Activated T-helper 17 cell treated with anti-CD3 and anti-CD28 coated beads, Interleukin-2, amount 50 U/mL, for 72 hours (primary cell): ENCODE data around the gene MOCOS. TPM values are rescaled to one million over a fixed set of nuclear protein-coding genes. Genes with fewer than 3 reads are reported as not detected.

Experiments used
- ATAC-seq: fragments of 150-1000 bp; cut with Tn5 transposase; replicated peaks from 2 replicates; pipeline ENCODE4 v1.10.0; 2021; ENCODE audit warnings: mild to moderate bottlenecking, moderate library complexity
- H3K27ac Mint-ChIP-seq: one replicate; pipeline ENCODE4 v1.8.0; 2022; ENCODE audit warnings: mixed read lengths
- H3K27me3 Mint-ChIP-seq: one replicate; pipeline ENCODE4 v1.8.0; 2022; ENCODE audit warnings: mixed read lengths
- H3K36me3 Mint-ChIP-seq: one replicate; pipeline ENCODE4 v1.8.0; 2022; ENCODE audit warnings: low read depth, mild to moderate bottlenecking, mixed read lengths
- H3K4me1 Mint-ChIP-seq: one replicate; pipeline ENCODE4 v1.8.0; 2022; ENCODE audit warnings: mixed read lengths
- H3K4me3 Mint-ChIP-seq: one replicate; pipeline ENCODE4 v1.8.0; 2022; ENCODE audit warnings: mild to moderate bottlenecking, mixed read lengths
- H3K9me3 Mint-ChIP-seq: one replicate; pipeline ENCODE4 v1.8.0; 2022; ENCODE audit warnings: mixed read lengths
- total RNA-seq, 2 donors: library from RNA; stranded (reverse); gene quantifications; one replicate each; pipeline ENCODE4 v1.2.3, GENCODE V29; 2022

Gene MOCOS
- total RNA-seq, 2 donors from 2014 or later, result 0.19 TPM

DNA sequence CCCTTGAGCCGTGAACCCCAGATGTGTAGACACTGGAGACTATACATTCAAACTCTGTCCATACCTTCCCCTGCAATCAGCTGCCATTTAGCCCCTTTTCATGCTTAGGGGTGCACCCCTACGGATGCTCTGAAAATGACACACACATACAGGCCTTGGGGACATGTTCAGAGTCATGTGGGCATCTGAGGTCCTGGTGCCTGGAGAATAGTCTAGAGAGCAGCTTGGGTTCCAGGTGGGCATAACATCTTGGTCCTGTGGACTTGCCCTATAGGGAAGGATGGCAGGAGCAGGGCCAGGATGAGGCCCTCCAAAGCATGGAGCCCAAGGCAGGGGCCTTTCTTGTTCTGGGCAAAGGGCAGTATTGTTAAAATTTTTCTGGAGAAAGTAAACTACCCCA lies 100.4 kb downstream of the MOCOS start:
- ATAC-seq, result no peak
- no peaks in the 10 kb centered on the region for H3K36me3 Mint-ChIP-seq

DNA sequence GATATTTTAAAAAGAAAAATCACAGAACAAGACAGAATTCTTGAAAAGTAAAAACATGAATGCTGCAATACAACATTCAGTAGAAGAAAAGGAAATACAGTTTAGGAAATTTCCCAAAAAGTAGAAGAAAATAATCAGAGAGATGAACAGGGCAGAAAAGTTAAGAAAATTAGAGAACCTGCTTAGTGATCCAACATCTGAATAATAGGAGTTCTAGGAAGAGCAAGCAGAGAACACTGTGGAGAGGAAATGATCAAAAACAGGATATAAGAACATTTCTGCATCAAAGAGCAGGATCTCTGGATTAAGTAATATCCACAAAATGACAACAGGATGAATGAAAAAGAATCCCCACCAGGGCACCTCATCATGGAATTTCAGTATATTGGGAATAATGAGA lies 101.4 kb downstream of the MOCOS start:
- Mint-ChIP-seq H3K27me3 (peaks cover 25% of the 10 kb centered on the region), H3K36me3 (no peaks in the 10 kb centered on the region), H3K4me1 (peaks cover 4% of the 10 kb centered on the region), H3K27ac (no peak overlapping the region), H3K4me3 (no peak overlapping the region), H3K9me3 (peaks cover 5% of the 10 kb centered on the region)
- no peak for ATAC-seq

More for the DNA sequence above, 100.4 kb downstream of the MOCOS start:
- Mint-ChIP-seq H3K4me1 (peaks cover 4% of the 10 kb centered on the region), H3K9me3 (peaks cover 5% of the 10 kb centered on the region), H3K27me3 (peaks cover 25% of the 10 kb centered on the region), H3K27ac (no peak overlapping the region), H3K4me3 (no peak overlapping the region)

DNA sequence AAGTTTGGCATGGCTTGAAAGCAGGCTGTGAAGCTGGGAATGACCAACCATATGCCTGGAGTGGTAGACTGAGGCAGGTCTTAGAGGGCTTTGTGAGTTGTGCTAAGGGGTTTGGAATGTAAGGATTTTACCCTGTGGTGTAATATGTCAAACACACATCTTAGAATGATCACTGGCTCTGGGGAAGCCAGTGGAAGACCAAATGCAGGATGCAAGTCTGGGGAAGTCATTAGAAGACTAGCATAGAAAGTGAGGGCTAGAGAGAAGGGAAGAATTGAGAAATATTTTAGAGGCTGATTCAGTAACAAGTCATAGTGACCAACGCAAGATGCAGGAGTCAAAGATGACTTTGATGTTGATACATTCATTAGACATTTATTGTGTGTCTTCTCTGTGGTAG lies 106.7 kb downstream of the MOCOS start:
- peaks cover 16% of the 10 kb centered on the region for H3K27me3 Mint-ChIP-seq
- H3K9me3 Mint-ChIP-seq, result no peaks in the 10 kb centered on the region
- H3K36me3 Mint-ChIP-seq, result no peaks in the 10 kb centered on the region
- ATAC-seq, result no peak
- H3K4me1 Mint-ChIP-seq, result no peaks in the 10 kb centered on the region
- H3K27ac Mint-ChIP-seq, result no peak overlapping the region
- H3K4me3 Mint-ChIP-seq, result no peak overlapping the region

DNA sequence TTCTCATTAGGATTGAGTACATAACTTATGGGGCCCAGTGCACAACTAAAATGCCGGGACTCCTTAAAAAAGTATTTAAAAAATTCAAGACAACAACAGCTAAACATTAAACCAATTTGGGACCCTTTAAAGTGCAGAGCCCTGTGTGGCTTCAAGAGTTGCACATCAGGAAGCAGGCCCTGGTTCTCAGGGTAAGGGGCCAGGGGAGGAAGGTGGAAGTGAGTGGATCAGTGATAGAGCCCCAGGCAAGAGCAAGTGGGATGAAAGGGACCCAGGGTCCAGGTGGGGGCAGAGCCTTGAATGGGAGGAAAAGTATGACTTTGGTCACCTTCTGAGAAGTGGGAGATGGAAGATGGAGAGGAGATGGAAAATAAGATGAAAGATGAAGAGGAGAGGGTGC lies 107.9 kb downstream of the MOCOS start:
- H3K4me3 Mint-ChIP-seq, result no peak overlapping the region
- H3K36me3 Mint-ChIP-seq, result no peaks in the 10 kb centered on the region
- peaks cover 20% of the 10 kb centered on the region for H3K27me3 Mint-ChIP-seq
- no peaks in the 10 kb centered on the region for H3K9me3 Mint-ChIP-seq
- no peaks in the 10 kb centered on the region for H3K4me1 Mint-ChIP-seq
- ATAC-seq, result no peak
- no peak overlapping the region for H3K27ac Mint-ChIP-seq

DNA sequence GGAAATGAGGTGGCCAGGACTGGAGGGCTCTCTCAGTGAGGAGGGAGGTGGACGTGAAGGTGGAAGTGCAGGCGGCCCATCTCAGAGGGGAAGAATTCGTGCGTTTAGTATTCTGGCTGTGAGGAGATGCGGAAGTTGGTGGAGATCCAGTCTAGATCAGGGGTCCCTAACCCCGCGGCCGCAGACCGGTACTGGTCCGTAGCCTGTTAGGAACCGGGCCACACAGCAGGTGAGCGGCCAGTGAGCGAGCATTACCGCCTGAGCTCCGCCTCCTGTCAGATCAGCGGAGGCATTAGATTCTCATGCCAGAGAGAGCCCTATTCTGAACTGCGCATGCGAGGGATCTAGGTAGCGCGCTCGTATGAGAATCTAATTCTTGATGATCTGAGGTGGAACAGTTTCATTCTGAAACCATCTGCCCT lies 108.6 kb downstream of the MOCOS start:
- H3K27me3 Mint-ChIP-seq, result peaks cover 25% of the 10 kb centered on the region
- no peaks in the 10 kb centered on the region for H3K36me3 Mint-ChIP-seq
- no peak for ATAC-seq
- no peak overlapping the region for H3K27ac Mint-ChIP-seq
- no peak overlapping the region for H3K4me3 Mint-ChIP-seq
- H3K9me3 Mint-ChIP-seq, result no peaks in the 10 kb centered on the region
- no peaks in the 10 kb centered on the region for H3K4me1 Mint-ChIP-seq

DNA sequence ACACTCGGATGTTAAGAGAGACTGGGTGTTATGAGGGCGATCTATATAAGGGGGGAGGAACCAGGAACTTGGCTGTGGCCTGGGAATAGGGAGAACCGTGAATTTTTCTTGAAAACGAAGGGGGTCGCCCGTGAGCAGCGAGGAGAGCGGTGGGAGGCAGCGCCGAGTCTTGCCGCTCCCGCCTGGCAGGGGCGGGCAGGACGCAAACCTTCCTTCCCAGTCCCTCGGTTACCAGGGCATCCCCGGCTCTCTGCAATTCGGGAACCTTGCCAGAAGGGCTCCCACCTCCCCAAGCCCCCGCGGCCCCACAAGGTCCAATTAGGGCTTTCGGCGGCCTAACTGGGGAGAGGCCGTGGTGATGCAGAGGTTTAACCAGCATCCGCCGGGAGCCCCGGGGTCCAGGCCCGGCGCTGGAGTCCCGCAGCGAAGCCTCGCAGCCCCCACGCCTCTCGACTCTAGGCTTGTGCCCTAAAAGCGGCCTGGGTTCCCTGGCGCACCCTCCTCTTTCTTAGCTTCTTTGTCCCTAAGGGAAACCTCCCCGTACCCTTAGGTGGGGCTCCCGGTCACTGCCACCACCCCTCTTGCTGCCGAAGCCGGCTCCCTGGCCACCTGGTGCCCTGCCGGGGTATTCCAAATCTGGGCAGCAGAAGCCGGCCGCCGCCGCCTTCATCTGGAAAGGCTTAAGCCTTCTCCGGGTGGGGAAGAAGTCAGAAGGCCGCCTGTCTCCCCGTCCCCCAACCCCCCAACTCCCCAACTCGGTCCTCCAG lies 109.5 kb downstream of the MOCOS start:
- no peaks in the 10 kb centered on the region for H3K9me3 Mint-ChIP-seq
- H3K4me3 Mint-ChIP-seq, result no peak overlapping the region
- H3K4me1 Mint-ChIP-seq, result no peaks in the 10 kb centered on the region
- ATAC-seq, result no peak
- peaks cover 21% of the 10 kb centered on the region for H3K27me3 Mint-ChIP-seq
- H3K36me3 Mint-ChIP-seq, result no peaks in the 10 kb centered on the region
- no peak overlapping the region for H3K27ac Mint-ChIP-seq

DNA sequence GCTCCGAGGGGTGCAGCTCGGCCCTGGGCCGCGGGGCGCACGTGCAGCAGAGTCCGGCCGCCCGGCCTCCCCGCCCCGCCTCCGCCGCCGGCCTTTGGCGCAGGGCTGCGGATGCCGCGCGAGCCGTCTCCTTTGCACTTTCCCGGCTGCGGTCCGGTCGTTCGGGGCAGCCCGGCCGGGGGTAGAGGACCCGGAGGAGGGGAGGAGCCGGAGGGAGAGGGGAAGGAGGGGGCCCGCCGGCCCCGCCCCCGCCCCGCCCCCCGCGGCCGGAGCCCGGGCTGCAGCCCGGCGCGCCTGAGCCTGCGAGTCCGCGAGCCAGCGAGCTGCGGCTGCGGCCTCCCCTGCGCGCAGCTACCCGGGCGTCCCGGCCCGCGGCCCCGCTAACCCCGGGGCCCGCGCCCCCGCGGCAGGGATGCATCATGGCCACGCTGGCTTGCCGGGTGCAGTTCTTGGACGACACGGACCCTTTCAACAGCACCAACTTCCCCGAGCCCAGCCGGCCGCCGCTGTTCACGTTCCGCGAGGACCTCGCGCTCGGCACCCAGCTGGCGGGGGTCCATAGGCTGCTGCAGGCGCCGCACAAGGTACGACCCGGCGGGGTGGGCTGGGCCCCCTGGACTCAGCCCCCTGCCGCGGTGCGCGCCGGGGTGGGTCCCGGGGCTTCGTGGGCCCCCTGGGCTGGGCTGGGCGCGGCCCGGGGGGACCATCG lies 110.3 kb downstream of the MOCOS start, which contains the start of gene FHOD3:
Gene FHOD3, plus strand, starts transcription at position 297 of the 709 bp plus-strand sequence. Its CDS starts 123 bp downstream, at position 420.
- Mint-ChIP-seq H3K4me1 (no peaks in the 10 kb centered on the region), H3K4me3 (no peak within 1 kb of the TSS), H3K9me3 (no peaks in the 10 kb centered on the region), H3K27ac (no peak within 1 kb of the TSS), H3K36me3 (no peaks in the 10 kb centered on the region), H3K27me3 (peaks cover 24% of the 10 kb centered on the region)
- ATAC-seq, result peak; percentile 29

DNA sequence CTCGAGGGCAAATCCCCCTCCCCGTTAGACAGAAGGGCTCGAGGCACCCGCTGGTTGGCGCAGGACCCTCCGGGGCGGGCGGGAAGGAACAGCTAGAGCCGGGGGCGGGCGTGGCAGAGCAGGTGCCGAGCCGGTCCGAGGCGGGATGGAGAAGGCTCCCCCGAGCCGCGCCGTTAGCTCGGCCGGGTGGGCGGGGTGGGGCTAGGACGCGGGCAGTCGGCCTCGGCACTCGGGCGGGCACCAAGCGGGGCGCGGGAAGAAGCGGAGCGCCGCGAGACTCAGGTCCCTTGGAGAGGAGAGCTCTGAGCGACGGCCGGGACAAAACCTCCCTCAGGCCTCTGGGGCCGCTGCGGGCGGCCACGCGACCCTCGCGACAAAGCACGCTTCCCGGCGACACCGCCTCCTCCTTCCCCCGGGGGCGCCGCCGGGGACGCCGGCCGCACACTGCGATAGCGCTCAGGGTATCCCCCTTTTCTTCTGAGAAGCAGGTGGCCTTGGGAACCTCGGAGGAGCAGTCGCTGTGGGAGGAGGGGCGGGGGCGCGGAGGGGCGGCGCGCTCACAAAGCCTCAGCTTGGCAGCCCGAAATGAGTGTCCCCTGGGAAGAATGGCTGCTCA lies 110.9 kb downstream of the MOCOS start:
- ATAC-seq, result no peak
- peaks cover 29% of the 10 kb centered on the region for H3K27me3 Mint-ChIP-seq

DNA sequence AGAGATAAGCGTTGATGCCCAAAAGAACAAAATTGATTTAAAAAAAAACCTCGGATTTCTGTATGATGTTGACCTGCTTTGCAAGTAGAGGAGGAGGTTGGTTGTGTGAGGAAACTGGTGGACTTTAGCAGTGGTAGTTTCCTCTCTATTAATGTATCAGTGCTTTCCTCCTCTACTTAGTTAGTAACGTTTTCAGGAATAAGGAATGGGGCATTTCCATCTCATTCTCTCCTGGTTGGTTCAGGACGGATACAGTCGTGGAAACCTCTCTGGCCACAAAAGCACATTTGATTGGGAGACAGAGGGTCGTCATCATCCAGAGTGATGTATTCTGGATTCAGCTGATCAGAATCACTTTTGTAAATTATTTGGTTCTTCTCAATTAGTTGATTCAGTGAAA lies 111.7 kb downstream of the MOCOS start:
- Mint-ChIP-seq H3K9me3 (no peaks in the 10 kb centered on the region), H3K4me3 (no peak overlapping the region), H3K27me3 (peaks cover 37% of the 10 kb centered on the region), H3K36me3 (no peaks in the 10 kb centered on the region), H3K27ac (no peak overlapping the region), H3K4me1 (no peaks in the 10 kb centered on the region)
- ATAC-seq, result no peak

More for the DNA sequence above, 110.9 kb downstream of the MOCOS start:
- H3K36me3 Mint-ChIP-seq, result no peaks in the 10 kb centered on the region
- no peak overlapping the region for H3K27ac Mint-ChIP-seq
- no peak overlapping the region for H3K4me3 Mint-ChIP-seq
- no peaks in the 10 kb centered on the region for H3K9me3 Mint-ChIP-seq
- no peaks in the 10 kb centered on the region for H3K4me1 Mint-ChIP-seq

DNA sequence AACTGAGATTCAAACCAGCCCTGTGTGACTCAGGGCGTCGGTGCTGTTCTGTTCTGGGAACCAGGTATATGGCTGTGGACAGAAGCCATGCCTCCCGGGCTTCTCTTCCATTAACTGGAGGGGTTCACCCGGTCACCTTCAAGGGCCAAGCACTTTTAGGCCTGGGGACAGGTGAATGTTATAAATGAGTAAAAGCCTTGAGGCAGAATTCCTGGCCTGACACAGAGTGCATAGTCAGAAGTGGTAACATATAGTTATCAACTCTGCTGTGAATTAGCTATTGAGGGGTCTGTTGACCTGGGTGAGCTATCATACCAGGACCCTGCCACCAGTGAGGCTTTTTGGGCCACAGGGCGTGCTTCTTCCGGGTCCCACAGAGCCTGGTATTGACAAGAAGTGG lies 112.9 kb downstream of the MOCOS start:
- H3K9me3 Mint-ChIP-seq, result no peaks in the 10 kb centered on the region
- peaks cover 46% of the 10 kb centered on the region for H3K27me3 Mint-ChIP-seq
- no peak overlapping the region for H3K4me3 Mint-ChIP-seq
- ATAC-seq, result no peak
- no peak overlapping the region for H3K27ac Mint-ChIP-seq
- H3K4me1 Mint-ChIP-seq, result no peaks in the 10 kb centered on the region
- no peaks in the 10 kb centered on the region for H3K36me3 Mint-ChIP-seq

DNA sequence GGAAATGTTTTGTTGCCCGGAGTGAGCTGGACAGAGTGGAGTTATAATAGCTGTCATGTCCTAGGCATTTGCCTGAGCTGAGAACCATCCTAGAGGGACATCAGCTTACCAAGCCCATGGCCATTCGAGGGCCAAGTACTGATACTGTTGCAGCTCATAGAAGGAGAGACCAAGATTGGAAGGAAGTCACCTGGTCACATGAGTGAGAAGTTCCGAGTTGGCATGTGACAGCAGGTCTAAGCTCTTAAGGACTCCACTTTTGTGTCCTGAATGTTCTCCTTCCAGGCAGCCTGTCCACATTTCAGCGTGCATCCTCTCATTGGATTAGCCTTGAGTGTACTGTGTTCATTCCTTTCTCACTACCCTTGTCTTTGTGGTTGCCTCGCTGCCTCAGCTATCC lies 114.6 kb downstream of the MOCOS start:
- peaks cover 49% of the 10 kb centered on the region for H3K27me3 Mint-ChIP-seq
- no peaks in the 10 kb centered on the region for H3K36me3 Mint-ChIP-seq
- no peaks in the 10 kb centered on the region for H3K4me1 Mint-ChIP-seq
- no peak overlapping the region for H3K27ac Mint-ChIP-seq
- H3K9me3 Mint-ChIP-seq, result no peaks in the 10 kb centered on the region
- ATAC-seq, result no peak
- no peak overlapping the region for H3K4me3 Mint-ChIP-seq

DNA sequence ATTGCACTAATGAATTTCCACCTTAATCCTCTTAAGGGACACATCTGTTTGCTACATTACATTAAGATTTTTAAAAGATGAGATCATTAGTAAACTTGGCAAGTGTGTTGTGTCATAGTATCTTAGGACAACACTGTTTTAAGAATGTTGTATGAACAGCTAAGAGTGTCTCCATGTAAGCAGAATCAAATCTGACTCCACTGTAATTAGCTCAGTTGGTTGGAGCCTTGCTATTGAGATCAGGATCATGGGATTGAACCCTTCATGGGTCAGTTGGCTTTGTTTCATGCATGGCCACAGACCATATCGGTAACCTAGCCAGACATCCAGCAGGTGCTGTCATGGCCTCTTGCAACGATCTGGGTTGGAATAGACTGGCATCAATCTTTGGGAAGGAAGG lies 115.4 kb downstream of the MOCOS start:
- no peaks in the 10 kb centered on the region for H3K4me1 Mint-ChIP-seq
- no peaks in the 10 kb centered on the region for H3K36me3 Mint-ChIP-seq
- H3K27ac Mint-ChIP-seq, result no peak overlapping the region
- no peak overlapping the region for H3K4me3 Mint-ChIP-seq
- peaks cover 49% of the 10 kb centered on the region for H3K27me3 Mint-ChIP-seq
- H3K9me3 Mint-ChIP-seq, result no peaks in the 10 kb centered on the region
- ATAC-seq, result no peak

DNA sequence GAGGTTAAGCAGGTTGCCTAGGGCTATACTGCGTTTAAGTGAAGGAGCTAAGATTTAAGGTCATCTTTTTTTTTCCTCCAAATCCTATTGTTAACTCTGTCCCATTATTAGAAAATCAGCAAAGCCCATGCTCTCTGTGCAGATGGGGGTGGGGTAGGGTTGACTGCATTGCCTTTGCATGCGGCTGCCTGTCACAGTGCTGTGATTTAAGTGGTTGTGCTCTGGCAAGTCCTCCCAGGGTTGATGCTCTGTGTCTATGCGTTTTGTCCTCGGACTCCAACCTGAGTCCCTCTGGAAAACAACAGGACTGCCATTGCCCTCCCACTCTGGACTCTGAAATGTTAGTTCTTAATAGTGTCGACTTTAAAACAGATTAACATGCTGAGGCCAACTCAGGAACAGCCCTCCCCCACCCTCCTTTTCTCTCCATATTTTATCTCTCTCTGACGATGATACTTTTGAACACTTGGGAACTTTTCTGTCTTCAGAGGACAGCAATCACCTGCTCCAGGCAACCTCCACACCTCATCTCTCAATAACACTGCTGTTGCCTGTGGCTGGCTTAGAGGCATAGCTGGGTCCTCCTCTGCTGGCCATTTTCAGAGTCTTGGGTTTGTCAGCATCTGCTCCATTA lies 116.0 kb downstream of the MOCOS start:
- no peaks in the 10 kb centered on the region for H3K9me3 Mint-ChIP-seq
- no peak for ATAC-seq
- no peaks in the 10 kb centered on the region for H3K36me3 Mint-ChIP-seq
- no peaks in the 10 kb centered on the region for H3K4me1 Mint-ChIP-seq
- H3K27ac Mint-ChIP-seq, result no peak overlapping the region
- no peak overlapping the region for H3K4me3 Mint-ChIP-seq
- H3K27me3 Mint-ChIP-seq, result peaks cover 49% of the 10 kb centered on the region

DNA sequence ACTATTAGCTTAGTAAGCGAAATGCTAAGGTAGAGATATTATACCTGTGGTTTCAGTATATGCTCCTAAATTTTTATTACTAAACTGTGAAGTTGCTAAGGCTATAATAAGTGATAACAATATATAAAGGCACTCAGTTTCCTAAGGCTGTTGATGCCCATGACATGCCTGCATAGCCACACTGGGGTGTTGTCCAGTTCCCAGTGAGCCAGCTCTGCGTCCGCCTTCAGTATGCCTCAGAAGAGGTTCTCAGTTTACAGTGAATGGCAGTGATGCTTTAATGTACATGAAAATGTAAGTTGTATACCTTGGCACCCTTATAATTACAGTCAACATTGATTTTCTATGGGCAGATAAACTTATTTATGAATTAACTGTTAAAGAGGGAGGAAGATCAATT lies 117.4 kb downstream of the MOCOS start:
- H3K4me3 Mint-ChIP-seq, result no peak overlapping the region
- H3K36me3 Mint-ChIP-seq, result no peaks in the 10 kb centered on the region
- H3K9me3 Mint-ChIP-seq, result no peaks in the 10 kb centered on the region
- no peak for ATAC-seq
- H3K27ac Mint-ChIP-seq, result no peak overlapping the region
- peaks cover 44% of the 10 kb centered on the region for H3K27me3 Mint-ChIP-seq
- H3K4me1 Mint-ChIP-seq, result no peaks in the 10 kb centered on the region
